Neural cell (in vitro differentiated cells): Measurements from ENCODE around the gene ZNHIT3. TPM values are rescaled to one million over a fixed set of nuclear protein-coding genes. Genes with fewer than 3 reads are reported as not detected.

Experiments
- H2AFZ ChIP-seq: fragments of 200-600, 300-800 bp; sonication (generic), shearing (Covaris generic); 2 replicates; pipeline ENCODE4 v1.6.0; 2014; ENCODE audit warnings: low read depth, mild to moderate bottlenecking, antibody characterized with exemption, low read length, moderate library complexity
- H3F3A ChIP-seq: fragments of 200-600 bp; shearing (Covaris generic); 2 replicates; pipeline ENCODE4 v1.6.1; 2016; ENCODE audit warnings: mild to moderate bottlenecking, moderate library complexity, mixed read lengths, antibody characterized with exemption, low read length; ENCODE audit not compliant: insufficient read depth, poor library complexity, severe bottlenecking
- H3K27ac ChIP-seq: fragments of 200-600, 300-800 bp; sonication (generic), shearing (Covaris generic); 2 replicates; pipeline ENCODE4 v1.5.1; 2014; ENCODE audit warnings: mild to moderate bottlenecking, low read length, moderate library complexity
- H3K27me3 ChIP-seq: fragments of 300-800, 200-600 bp; sonication (generic), shearing (Covaris generic); 2 replicates; pipeline ENCODE4 v1.6.0; 2014; ENCODE audit warnings: mild to moderate bottlenecking, low read depth, low read length, moderate library complexity; ENCODE audit not compliant: insufficient read depth
- H3K36me3 ChIP-seq: fragments of 300-800, 200-600 bp; sonication (generic), shearing (Covaris generic); 2 replicates; pipeline ENCODE4 v1.5.1; 2014; ENCODE audit warnings: mild to moderate bottlenecking, antibody characterized with exemption, low read length, moderate library complexity; ENCODE audit not compliant: insufficient read depth
- H3K4me2 ChIP-seq: fragments of 300-800, 200-600 bp; sonication (generic), shearing (Covaris generic); 2 replicates; pipeline ENCODE4 v1.6.0; 2014; ENCODE audit warnings: mild to moderate bottlenecking, low read length
- H3K4me3 ChIP-seq: fragments of 300-800, 200-600 bp; sonication (generic), shearing (Covaris generic); 2 replicates; pipeline ENCODE4 v1.5.1; 2014; ENCODE audit warnings: mild to moderate bottlenecking, low read length, moderate library complexity
- H3K79me2 ChIP-seq: fragments of 200-600 bp; shearing (Covaris generic); replicated peaks from 2 replicates; pipeline ENCODE4 v1.6.0; 2014; ENCODE audit warnings: mild to moderate bottlenecking, low read length, moderate library complexity; ENCODE audit not compliant: insufficient read depth
- H3K9ac ChIP-seq: fragments of 300-800, 200-600 bp; sonication (generic), shearing (Covaris generic); 2 replicates; pipeline ENCODE4 v1.6.1; 2016; ENCODE audit warnings: mild to moderate bottlenecking, low read length, mixed read lengths
- H3K9me2 ChIP-seq: fragments of 200-600 bp; shearing (Covaris generic); 2 replicates; pipeline ENCODE4 v1.6.1; 2016; ENCODE audit warnings: mild to moderate bottlenecking, low read length, mixed read lengths; ENCODE audit not compliant: insufficient read depth
- H3K9me3 ChIP-seq: fragments of 200-600, 300-800 bp; sonication (generic), shearing (Covaris generic); 2 replicates; pipeline ENCODE4 v1.6.1; 2016; ENCODE audit warnings: mild to moderate bottlenecking, mixed run types, low read length, moderate library complexity, mixed read lengths
- H4K20me1 ChIP-seq: fragments of 200-600 bp; shearing (Covaris generic); 2 replicates; pipeline ENCODE4 v1.6.1; 2016; ENCODE audit warnings: mild to moderate bottlenecking, mixed run types; ENCODE audit not compliant: insufficient read depth
- CTCF ChIP-seq: fragments of 450-650 bp; IDR thresholded peaks from 2 replicates; pipeline ENCODE4 v1.5.1; 2014; ENCODE audit warnings: antibody characterized with exemption, mild to moderate bottlenecking, moderate library complexity; ENCODE audit not compliant: poor library complexity, severe bottlenecking
- EP300 ChIP-seq: fragments of 450-650 bp; conservative IDR thresholded peaks from 2 replicates; pipeline ENCODE4 v1.6.1; 2014; ENCODE audit warnings: antibody characterized with exemption, mild to moderate bottlenecking, moderate library complexity; ENCODE audit not compliant: poor library complexity, severe bottlenecking
- EZH2 ChIP-seq: fragments of 200-600, 300-800 bp; shearing (Covaris generic), sonication (generic); IDR thresholded peaks from 2 replicates; pipeline ENCODE4 v1.6.1; 2014; ENCODE audit warnings: antibody characterized with exemption, low read length, borderline replicate concordance, mild to moderate bottlenecking; ENCODE audit not compliant: insufficient read depth, poor library complexity, severe bottlenecking
- MXI1 ChIP-seq: fragments of 450-650 bp; conservative IDR thresholded peaks from 2 replicates; pipeline ENCODE4 v1.6.1; 2014; ENCODE audit warnings: antibody characterized with exemption, mild to moderate bottlenecking; ENCODE audit not compliant: poor library complexity, severe bottlenecking
- POLR2AphosphoS5 ChIP-seq: IDR thresholded peaks from 2 replicates; pipeline ENCODE4 v1.6.1; 2012
- RAD21 ChIP-seq: fragments of 450-650 bp; conservative IDR thresholded peaks from 2 replicates; pipeline ENCODE4 v1.6.1; 2014; ENCODE audit warnings: antibody characterized with exemption, mild to moderate bottlenecking, moderate library complexity
- REST ChIP-seq: IDR thresholded peaks from 2 replicates; pipeline ENCODE4 v1.6.1; 2012; ENCODE audit warnings: borderline replicate concordance
- SMC3 ChIP-seq: fragments of 450-650 bp; conservative IDR thresholded peaks from 2 replicates; pipeline ENCODE4 v1.6.1; 2014; ENCODE audit warnings: antibody characterized with exemption, mild to moderate bottlenecking, moderate library complexity; ENCODE audit not compliant: poor library complexity
- TAF1 ChIP-seq: IDR thresholded peaks from 2 replicates; pipeline ENCODE4 v1.6.1; 2012; ENCODE audit warnings: low read depth
- polyA plus RNA-seq: library from polyadenylated mRNA; depleted of rRNA; stranded (reverse); fragments of >200 nt; gene quantifications from 2 replicates; pipeline ENCODE4 v1.2.3, GENCODE V29; 2014

ZNHIT3 gene
- polyA plus RNA-seq, 1 donor from 2014 or later: 226 TPM

DNA sequence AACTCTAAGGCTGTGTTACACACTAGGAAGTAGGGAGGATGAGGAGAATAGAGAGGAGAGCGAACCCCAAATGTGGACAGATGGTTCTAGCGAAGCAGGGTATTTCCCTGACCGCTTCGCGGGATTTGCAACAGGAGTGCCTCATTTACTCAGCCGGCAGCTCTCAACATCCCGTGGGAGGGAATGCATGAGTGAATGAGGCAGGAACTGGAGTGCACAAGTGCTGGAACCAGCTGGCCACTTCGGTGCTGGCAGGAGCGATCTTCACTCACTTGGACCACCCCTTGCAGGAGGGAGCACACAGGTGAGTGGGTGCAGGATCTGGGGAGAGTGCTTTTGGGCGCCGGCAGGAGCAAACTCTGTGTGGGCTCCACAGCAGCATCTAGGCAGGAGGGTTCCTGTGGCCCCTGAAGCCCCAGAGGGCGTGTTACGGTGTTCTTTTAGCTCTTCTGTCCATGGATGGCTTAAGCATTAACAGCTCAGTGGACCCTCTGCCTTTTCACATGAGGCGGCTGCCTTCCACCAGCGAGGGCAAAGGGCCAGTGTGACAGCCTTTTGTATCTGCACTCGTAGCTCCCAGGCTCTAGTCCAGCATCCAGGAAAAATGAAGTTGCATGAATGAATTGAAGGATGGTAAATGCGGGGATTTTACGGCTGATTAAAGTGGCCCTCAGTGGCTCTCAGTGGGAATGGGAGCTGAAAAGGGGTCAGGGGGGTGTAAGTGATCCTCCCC is 17.4 kb upstream of the ZNHIT3 start:
- no peak overlapping the region for H3K4me2 ChIP-seq

GRCh38 chr17:36469733-36470132 is 16.7 kb upstream of the ZNHIT3 start:
- Histone ChIP-seq H4K20me1 (no peaks in the 10 kb centered on the region), H3K27ac (no peak overlapping the region), H3K9me2 (no peaks in the 10 kb centered on the region), H3K4me3 (no peak overlapping the region), H3K36me3 (no peaks in the 10 kb centered on the region), H3K4me2 (no peak overlapping the region), H3K27me3 (peaks cover 16% of the 10 kb centered on the region), H3K79me2 (no peaks in the 10 kb centered on the region), H3K9me3 (no peaks in the 10 kb centered on the region), H2AFZ (no peak overlapping the region), H3K9ac (no peak overlapping the region), H3F3A (no peaks in the 10 kb centered on the region)
- TF ChIP-seq MXI1 (no peak), TAF1 (no peak), RAD21 (no peak), EZH2 (no peak), EP300 (no peak), CTCF (no peak), SMC3 (no peak)

More for the DNA sequence above, 17.4 kb upstream of the ZNHIT3 start:
- peaks cover 22% of the 10 kb centered on the region for H3K27me3 ChIP-seq
- no peaks in the 10 kb centered on the region for H3K36me3 ChIP-seq
- H4K20me1 ChIP-seq: no peaks in the 10 kb centered on the region
- no peak overlapping the region for H2AFZ ChIP-seq
- no peaks in the 10 kb centered on the region for H3K79me2 ChIP-seq
- H3F3A ChIP-seq: no peaks in the 10 kb centered on the region
- no peaks in the 10 kb centered on the region for H3K9me2 ChIP-seq
- no peaks in the 10 kb centered on the region for H3K9me3 ChIP-seq
- no peak overlapping the region for H3K4me3 ChIP-seq
- TF ChIP-seq EZH2 (no peak), SMC3 (no peak), MXI1 (no peak), TAF1 (no peak), CTCF (no peak), REST (no peak), EP300 (no peak), POLR2AphosphoS5 (no peak), RAD21 (no peak)
- H3K9ac ChIP-seq: no peak overlapping the region
- no peak overlapping the region for H3K27ac ChIP-seq
